HG02885 (cell line): ENCODE data around the gene HYAL4.
"Not testable (repeated sequence)": the region's sequence is repeated elsewhere in the genome, so short reads cannot be mapped to it uniquely, and the experiment has no call there.

Experiments used
- ATAC-seq: cut with Tn5 transposase; IDR thresholded peaks from one replicate; pipeline ENCODE4 v1.9.1; 2021; ENCODE audit warnings: mild to moderate bottlenecking; ENCODE audit not compliant: unreplicated experiment, poor library complexity

HYAL4 gene

DNA sequence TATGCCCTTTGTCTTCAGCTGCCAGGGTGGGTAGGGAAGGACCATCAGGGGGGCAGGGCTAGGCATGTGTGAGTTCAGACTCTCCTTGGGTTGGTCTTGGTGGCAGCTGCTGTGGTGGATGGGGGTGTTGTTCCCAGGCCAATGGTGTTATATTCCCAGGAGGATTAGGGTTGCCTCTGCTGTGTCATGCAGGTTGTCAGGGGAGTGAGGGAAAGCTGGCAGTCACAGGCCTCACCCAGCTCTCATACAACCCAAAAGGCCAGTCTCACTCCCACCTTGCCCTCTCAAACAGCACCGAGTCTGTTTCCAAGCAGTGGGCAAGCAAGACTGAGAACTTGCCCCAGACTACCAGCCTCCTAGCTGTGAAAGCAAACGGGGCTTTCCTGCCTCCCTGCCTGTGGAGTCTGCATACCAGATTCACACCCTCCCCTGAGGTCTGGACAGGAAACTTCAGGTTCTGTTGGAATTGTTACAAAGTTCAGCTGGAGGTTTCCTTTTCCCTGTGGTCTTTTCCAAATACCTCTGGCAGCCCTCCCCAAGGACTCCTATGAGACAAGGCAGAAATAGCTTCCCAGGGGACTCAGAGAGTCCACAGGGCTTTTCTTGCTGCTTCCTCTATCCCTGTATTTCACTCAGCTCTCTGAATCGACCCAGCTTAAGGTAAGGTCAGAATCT, 1.4 kb downstream of the HYAL4 start:
- no peak for ATAC-seq

DNA sequence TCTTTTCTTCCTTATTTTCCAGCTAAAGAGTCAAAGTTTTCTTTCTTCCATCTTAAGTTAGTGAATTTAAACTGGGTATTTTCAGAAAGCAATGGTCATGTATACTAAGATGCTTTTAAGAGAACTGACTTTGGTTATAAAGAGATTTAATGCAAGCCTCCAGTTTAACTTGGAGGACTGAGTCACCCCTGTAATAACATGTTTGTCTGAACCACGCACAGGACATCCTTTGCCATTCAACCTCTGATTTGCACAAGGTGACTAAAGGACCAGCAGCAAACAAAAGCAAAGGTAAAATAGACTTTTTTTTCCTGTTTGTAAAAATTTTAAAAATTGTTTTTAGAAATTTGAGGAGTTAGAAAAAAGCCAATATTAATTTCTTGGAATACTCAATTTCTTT, 2.9 kb downstream of the HYAL4 start:
- no peak for ATAC-seq

GRCh38 chr7:123849855-123850254, 4.9 kb downstream of the HYAL4 start:
- ATAC-seq, result no peak

DNA sequence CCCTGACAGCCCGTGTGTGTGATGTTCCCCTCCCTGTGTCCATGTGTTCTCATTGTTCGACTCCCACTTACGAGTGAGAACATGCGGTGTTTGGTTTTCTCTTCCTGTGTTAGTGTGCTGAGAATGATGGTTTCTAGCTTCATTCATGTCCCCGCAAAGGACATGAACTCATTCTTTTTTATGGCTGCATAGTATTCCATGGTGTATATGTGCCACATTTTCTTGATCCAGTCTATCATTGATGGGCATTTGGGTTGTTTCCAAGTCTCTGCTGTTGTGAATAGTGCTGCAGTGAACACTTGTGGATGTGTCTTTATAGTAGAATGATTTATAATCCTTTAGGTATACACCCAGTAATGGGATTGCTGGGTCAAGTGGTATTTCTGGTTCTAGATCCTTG, 6.4 kb downstream of the HYAL4 start:
- ATAC-seq, result not testable (repeated sequence)

- ATAC-seq, result not testable (repeated sequence)
Measured at GRCh38 chr7:123854291-123854690, 9.3 kb downstream of the HYAL4 start.

- not testable (repeated sequence) for ATAC-seq
Measured at GRCh38 chr7:123856428-123856827, 11.5 kb downstream of the HYAL4 start.

GRCh38 chr7:123860848-123861247, 15.9 kb downstream of the HYAL4 start:
- ATAC-seq, result no peak

- no peak for ATAC-seq
Measured at GRCh38 chr7:123862775-123863174, 17.8 kb downstream of the HYAL4 start.

DNA sequence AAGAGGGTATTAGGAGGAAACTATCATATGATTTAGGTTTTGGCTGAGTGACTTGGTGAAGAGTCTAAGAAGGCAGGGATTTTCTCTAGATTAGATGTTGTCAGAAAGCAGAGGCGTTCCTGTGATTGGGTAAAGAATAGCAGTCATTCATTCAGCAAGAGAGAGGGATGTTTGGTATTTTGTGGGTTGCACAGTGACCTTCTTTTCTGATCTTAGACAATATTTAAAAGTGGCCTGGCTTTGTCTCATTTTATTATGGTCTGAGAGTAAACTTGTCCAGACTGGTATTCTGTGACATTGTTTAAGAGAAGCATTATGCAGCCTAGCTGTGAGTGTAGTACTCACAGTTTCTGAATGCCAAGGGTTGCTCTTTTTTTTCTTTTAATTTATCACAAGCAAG, 18.5 kb downstream of the HYAL4 start:
- no peak for ATAC-seq

GRCh38 chr7:123864012-123864411, 19.0 kb downstream of the HYAL4 start:
- no peak for ATAC-seq

DNA sequence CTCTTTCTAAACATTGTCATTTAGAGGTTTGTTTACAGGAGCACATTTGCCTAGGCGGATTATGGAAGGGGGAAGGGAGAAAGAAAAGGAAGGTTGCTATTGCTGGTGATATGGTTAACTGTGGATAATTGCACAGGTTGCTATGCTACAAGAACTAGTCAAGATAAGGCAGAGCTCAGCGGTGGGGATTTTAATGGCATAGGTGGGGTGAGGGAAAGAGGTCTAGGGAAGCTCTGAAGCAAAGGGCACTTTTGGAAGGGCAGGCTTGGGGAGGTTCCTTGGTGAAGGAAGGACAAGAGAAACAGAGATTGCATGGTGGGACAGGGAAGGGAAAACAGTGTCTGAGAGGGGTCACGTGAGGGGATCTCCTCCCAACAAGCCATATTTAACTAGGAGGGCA, 19.5 kb downstream of the HYAL4 start:
- ATAC-seq, result no peak

- no peak for ATAC-seq
Measured at GRCh38 chr7:123864966-123865365, 20.0 kb downstream of the HYAL4 start.

DNA sequence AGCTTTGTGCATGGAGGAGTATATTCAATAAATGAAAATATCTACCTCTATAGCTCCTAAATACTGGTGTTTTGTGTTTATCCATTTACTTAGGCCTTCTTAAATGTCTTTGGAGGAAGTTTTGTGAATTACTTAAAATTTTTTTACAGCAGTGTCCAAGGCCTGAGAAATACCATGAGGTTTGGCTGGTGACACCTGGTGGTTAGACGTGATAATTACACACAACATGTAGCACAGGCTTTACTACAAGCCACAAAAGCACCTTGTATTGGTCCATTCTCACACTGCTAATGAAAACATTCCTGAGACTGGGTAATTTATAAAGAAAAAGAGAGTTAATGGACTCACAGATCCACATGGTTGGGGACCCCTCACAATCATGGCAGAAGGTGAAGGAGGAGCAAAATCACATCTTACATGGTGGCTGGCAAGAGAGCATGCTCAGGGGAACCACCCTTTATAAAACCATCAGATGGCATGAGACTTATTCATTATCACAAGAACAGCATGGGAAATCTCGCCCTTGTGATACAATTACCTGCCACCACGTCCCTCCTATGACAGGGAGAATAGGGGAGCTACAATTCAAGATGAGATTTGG, 20.6 kb downstream of the HYAL4 start:
- peak; percentile 87 for ATAC-seq

GRCh38 chr7:123867225-123867624, 22.3 kb downstream of the HYAL4 start:
- peak; percentile 42 for ATAC-seq

- ATAC-seq, result peak; percentile 94
Measured at GRCh38 chr7:123871998-123872867, 27.3 kb downstream of the HYAL4 start.

- no peak for ATAC-seq
Measured at GRCh38 chr7:123872908-123873307, 27.9 kb downstream of the HYAL4 start.

- no peak for ATAC-seq
Measured at GRCh38 chr7:123876557-123877256, 31.7 kb downstream of the HYAL4 start.

GRCh38 chr7:123879628-123880027, 34.7 kb downstream of the HYAL4 start:
- no peak for ATAC-seq

DNA sequence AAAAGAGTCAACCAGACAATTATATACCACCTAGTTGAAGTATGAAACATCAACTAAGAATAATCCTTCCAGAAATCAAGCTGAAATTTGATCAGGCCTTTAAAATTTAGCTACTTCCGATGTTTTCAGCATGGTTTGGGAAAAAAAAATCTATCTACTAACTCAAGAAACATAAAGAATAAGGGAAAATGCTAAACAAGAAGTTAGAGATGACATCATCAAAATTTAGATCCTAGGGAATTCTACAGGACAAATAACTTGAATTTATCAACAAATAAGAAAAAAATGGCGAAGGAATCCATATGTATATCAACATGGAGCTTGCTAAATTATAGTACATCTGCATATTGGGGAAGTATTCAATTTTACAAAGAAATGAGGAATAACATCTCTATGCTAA, 36.3 kb downstream of the HYAL4 start:
- no peak for ATAC-seq

DNA sequence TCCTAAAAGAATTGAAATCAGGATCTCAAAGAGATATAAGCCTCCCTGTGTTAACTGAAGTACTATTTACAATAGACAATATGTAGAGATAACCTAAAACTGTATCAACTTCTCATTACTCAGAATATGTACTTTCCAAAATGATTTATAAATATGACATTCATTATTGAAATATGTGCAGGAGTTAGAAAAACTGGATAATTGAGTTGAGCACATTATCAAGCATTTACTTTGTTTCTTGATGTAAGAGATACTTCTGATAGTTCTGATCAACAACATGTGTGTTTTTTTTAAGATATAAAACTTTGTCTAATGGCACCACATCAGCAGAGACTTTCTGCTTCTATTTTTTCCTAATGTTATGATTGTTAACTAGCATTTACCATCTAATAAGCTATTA, 38.2 kb downstream of the HYAL4 start:
- no peak for ATAC-seq

DNA sequence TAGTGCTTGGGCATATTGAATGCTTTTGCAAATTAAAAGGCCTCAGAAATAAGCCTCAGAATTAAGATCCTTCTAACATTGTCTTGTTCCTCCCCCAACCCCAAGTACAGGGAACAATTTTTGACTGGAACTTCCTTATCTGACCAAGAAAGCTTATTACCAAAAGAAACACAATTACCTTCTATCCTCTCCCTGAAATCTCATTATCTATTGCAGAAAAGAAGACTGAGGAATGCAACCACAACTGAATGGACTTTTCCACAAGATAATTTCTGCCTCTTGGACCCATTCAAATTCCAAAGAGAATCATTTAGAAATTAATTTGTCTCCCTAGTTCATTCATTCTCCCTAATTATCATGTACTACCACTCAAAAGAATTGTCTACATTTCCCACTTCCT, 43.2 kb downstream of the HYAL4 start:
- ATAC-seq, result no peak
